Spleen (tissue), 7 donors: ENCODE data around the gene BEST3.

ENCODE experiments used
- CTCF ChIP-seq, 11 experiments: fragments of 200-600 bp in 7 of 11; fragments of 450-650 bp in 4 of 11; sonication (generic) in 4 of 11; IDR thresholded peaks in 8 of 11; conservative IDR thresholded peaks in 3 of 11; 1 replicate in 7 of 11; 2 replicates in 4 of 11; pipeline versions ENCODE4 v1.4.0 to v1.8.0; 2016 to 2021; ENCODE audit warnings: antibody characterized with exemption in 11 of 11, inconsistent platforms in 4 of 11, mild to moderate bottlenecking in 1 of 11
- POLR2AphosphoS5 ChIP-seq, 3 donors: sonication (generic); formaldehyde crosslinking; IDR thresholded peaks; one replicate each; pipeline ENCODE4 v1.5.1; 2017; ENCODE audit warnings: antibody characterized with exemption in 3 of 3
- donor health status: DM: no; HTN: no; CAD: no; lungs with moderate emphysema.
- donor health status: DM: no; HTN: no; CAD: no.
- donor health status: DM: no; HTN: no; CAD: no.

- TF ChIP-seq CTCF (IDR thresholded peaks at IDR 0.05 in 8 of 11, conservative IDR thresholded peaks at IDR 0.05 in 3 of 11) (no peak), POLR2AphosphoS5 (IDR thresholded peaks at IDR 0.05) (peak; percentile 54 to 74 (median 68))
These were observed 40.4 kb upstream of the BEST3 start for GRCh38 chr12:69739287-69740191.
